Activated CD4-positive, CD25-positive, alpha-beta regulatory T cell (primary cell): ENCODE results near the gene PAEP.
"Not testable (repeated sequence)": the region's sequence is repeated elsewhere in the genome, so short reads cannot be mapped to it uniquely, and the experiment has no call there.

ENCODE experiments used
- DNase-seq, 4 experiments: peaks; one replicate each; lab custom pipeline; 2025; lab: John Stamatoyannopoulos, UW

PAEP gene

DNA sequence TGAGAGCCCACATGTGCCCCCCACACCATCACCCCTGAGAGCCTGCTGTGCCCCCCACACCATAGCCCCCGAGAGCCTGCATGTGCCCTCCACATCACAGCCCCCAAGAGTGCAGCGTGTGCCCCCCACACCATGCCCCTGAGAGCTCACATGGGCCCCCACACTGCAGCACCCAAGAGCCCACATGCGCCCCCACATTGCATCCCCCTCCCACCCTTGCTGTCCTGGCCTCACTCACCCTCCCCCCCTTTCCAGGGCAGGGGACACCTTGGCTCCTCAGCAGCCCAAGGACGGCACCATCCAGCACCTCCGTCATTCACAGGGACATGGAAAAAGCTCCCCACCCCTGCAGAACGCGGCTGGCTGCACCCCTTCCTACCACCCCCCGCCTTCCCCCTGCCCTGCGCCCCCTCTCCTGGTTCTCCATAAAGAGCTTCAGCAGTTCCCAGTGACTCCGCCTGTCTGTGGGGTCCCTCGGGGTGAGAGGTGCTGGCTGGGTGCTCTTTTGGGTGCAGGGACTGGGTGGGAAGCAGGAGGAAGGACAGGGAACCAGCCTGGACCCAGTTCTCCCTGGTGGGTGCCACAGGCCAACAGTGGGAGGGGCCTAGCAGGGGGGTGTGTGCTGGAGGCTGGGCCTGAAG is 35.3 kb upstream of the PAEP start:
- no peak for DNase-seq

DNA sequence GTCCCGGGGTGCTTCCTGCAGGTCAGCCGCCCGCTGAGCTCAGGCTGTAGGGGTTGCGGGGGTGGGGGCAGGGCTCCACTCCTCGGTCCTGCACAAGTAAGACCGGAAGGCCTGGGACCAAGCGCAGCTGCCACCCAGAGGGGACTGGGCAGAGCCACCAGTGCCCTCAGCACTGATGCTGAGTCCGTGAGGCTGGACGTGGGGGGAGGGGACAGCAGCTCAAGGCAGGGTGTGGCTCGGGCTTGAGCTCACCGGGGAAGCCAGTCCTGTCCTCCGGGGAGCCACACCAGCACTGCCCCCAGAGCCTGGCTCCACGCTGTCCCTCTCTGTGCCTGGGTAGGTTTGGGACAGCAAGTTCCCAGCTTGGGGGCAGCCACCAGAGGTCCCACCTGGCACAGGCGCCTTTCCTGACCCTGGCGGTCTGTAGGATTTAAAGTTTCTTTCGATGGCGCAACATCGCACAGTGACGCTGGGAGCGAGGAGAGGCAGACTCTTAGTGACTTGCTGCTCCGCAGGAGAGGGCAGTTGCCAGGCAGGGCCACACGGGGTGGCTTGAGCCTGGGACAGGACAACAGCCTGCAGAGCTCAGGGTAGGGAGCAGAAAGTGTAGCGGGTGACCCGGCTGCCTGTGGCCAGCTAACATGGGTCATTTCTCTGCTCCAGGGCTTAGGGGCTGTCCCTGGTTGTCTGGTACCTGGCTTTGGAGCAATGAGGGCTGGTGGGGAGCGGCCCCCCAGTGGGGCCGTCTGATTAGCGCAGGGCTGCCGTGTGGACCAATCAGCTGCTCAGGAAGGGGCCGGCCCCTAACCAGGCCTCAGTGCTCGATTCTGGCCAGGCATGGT is 34.6 kb upstream of the PAEP start:
- DNase-seq = no peak

DNA sequence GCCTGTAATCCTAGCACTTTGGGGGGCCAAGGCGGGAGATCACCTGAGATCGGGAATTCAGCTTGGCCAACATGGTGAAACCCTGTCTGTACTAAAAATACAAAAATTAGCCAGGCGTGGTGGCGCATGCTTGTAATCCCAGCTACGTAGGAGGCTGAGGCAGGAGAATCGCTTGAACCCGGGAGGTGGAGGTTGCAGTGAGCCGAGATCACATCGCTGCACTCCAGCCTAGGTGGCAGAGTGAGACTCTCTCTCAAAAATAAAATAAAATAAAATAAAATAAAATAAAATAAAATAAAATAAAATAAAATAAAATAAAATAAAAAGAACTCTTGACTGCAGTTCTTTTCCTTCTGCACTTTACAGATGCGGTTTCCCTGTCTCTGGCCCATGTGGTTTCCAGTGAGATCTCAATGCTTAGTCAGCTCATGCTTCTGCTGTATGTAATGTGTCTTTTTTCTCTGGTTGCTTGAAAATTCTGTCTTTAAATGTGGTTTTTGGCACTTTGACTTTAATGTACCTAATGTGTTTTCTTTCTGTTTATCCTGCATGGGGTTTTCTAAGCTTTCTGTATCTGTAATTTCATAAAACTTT is 32.6 kb upstream of the PAEP start:
- not testable (repeated sequence) for DNase-seq

DNA sequence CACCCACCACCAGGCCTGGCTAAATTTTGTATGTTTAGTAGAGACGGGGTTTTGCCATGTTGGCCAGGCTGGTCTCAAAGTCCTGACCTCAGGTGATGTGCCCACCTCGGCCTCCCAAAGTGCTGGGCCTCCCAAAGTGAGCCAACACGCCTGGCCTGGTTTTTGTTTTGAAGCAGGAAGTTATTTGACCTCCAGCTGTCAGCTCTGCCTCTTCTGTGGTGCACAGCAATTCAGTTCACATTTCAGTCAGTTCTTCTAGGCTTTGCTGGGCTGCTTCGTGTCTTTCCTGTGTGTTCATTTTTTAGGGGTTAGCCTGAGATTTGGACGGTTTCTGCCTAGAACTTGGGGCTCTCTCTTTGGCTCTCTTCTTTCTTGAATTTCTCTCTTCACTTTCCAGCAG is 31.4 kb upstream of the PAEP start:
- DNase-seq = no peak

DNA sequence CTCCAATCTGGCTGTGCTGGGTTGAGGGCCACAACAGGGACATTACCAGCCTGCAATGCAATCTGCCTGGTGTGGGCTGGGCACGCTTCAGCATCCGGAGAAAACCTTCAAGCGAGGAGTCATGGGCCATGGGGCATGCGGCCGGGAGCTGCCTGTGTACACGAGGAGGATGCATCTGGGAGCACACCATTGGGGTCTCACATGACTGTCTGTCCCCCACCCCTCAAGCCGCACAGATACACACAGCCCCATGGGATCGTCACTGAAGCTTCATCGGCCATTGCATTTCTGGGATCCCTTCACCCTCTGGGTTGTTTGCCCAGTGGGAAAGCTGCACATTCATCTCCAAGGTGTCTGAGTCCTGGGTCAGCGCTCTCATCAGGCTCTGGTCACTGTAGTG is 30.5 kb upstream of the PAEP start:
- no peak for DNase-seq

DNA sequence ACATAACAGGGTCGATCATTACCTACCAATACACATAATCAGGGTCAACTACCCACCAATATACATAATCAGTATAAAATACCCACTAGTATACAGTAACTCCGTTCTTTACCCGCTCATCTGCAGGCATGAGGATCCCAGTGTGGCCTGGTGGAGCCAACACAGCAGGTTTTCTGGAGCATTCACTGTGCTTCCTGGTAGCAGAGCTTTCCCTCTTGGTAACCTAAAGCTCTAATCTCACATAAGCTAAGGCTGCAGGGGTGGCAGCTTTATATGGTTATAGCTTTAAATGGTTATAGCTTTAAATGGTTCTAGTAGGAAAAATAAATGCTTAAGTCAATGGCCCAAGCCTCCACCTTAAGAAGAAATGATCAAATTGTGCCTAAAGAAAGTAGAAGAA is 28.4 kb upstream of the PAEP start:
- DNase-seq = no peak

DNA sequence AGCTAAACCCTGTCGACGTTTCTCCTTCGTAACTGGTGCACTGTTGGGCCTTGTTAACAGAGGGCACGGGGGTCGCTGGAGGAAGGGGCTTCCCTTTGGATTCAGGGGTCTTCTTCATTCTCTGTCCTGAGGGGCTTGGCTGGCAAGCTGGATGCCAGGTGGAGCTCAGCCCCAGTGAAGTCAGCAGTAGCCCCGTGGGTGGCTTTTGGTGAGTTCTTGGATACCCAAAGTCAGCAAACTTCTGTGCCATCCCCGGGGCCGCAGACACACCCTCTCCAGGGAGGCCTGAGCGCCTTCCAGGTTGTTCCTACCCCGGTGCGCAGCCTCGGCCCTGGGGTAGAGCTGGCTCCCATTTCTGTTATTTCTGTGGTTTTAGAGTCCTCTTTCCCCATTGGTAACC is 27.9 kb upstream of the PAEP start:
- no peak for DNase-seq

DNA sequence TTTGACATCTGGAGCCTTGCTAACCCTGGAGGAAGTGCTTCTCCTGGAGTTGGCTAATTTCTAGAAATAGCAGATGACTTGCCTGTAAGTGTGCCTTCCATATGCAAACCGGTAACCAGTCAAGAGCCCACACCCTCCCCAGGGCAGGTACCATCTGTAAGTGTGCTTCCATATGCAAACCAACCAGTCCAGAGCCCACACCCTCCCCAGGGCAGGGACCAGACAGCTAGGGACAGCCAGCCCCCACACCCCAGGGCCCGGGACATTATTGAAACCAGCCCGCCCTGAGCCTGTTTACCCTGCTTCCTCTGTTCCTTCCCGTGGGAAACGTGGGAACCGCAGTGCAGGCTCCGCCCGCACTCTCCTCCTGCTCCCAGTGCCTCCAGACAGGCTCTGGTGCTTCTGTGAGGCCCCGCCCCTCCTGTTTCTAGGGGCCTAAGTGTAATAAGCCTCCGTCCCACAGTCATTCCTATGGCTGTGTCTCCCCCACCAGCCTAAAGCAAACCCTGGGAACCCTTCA is 27.3 kb upstream of the PAEP start:
- DNase-seq = not testable (repeated sequence)

DNA sequence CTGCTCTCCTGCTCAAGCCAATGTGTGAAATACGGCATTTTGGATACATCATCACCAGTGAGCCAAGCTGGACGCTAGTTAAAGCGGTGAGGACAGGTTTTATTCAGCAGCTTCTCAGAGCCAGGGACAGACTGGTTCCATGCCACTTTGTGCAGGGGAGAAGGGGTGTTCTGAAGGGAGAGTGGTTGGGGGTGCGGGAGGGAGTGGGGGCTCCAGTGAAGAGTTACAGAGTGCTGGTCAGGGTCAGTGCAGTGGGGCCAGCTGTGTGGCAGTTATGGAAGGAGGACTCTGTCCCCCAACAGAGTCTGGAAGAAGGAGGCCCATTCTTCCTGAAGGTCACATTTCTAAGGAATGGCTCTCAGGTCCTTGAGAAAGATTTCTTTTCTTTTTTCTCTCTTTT is 26.7 kb upstream of the PAEP start:
- DNase-seq = not testable (repeated sequence)

DNA sequence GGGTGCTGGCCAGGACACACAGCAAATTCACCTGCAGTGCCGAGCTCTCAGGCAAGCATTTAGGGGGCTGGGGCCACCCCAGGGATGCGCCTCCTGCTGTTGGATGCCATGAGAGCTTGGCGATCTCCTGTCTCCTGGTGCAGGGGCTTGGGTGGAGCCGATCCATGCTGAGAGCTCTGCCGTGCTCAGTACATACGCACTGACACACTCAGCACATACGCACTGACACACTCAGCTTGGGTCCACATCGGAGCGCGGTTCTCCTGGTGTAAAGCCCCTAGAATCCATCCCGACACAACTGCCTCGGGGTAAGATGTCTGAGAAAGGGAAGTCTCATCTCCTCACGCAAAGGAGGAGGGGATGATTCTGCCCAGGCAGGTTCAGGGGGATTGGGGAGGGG is 25.9 kb upstream of the PAEP start:
- DNase-seq = not testable (repeated sequence)

DNA sequence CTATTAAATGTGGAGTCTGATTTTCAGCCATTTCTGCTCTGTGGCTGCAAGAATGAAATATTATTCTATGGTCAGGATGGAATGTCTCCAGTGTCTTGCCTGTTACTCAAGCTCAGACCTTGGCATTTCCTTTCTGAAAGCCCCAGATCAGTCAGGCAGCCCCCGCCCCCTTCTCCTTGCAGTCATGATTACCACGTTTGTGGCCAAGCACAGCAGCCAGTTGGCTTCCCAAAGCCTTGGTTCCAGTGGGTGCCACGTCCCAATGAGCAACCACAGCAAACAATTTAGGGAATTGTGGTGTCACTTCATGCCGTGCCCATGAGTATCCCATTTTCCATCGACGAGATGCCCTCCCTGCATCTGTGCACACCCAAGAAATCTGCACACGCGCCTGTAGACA is 25.3 kb upstream of the PAEP start:
- no peak for DNase-seq

DNA sequence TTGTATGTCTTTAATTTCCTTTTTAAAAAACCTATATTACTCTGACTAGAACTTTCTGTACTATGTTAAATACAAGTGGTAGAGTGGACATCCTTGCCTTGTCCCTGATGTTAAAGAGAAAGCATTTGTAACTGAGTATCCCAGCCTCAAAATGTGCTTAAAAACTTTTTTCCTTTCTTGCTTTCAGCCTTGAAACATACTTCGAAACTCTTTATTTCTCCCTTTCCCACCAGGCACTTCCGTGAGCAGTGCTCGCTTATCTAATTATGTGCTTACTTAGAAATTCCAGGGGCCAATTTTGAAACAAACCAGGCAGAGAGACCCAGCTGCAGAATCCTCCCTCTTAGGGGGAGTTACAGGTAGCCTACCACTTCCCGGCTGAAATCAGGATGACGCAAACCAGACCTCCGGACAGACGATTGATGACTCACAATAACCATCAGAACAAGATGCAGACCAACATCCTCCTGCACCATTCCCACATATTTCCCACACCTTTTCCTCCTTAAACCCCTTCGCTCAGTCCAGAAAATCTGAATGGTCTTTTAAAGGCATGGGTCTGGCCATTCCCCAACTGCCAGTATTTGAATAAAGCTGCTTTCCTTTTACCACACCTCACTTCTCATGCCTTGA is 18.2 kb upstream of the PAEP start:
- DNase-seq = not testable (repeated sequence)

DNA sequence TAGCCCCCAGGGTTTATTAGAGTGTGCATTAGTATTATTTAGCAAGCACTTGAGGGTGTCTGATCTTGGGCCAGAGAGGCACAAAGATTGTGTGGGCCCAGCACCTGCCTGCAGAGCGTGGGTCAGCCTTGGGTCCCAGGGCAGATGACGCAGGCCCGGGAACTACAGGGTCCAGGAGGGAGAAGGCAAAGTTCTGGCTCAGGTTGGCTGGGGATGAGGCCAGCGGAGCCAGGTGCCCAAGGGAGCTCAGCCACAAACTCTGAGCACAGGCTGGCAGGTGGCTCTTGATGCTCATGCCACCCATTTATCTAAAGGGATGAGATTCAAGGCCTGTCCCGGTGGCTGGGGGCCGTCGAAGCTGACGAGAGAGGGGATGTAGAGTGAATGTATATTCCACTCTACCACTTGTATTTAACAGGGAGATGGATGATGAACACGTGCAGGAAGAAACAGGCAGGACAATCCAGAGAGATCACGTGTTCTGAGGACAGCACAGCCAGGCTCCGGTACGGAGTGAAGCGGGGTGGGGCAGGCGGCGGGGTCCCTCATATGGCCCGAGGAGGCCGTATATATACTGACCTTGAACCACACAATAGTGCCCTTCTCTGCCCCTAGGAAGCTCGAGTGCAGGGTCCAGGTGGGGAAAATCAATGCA is 16.4 kb upstream of the PAEP start:
- no peak for DNase-seq

DNA sequence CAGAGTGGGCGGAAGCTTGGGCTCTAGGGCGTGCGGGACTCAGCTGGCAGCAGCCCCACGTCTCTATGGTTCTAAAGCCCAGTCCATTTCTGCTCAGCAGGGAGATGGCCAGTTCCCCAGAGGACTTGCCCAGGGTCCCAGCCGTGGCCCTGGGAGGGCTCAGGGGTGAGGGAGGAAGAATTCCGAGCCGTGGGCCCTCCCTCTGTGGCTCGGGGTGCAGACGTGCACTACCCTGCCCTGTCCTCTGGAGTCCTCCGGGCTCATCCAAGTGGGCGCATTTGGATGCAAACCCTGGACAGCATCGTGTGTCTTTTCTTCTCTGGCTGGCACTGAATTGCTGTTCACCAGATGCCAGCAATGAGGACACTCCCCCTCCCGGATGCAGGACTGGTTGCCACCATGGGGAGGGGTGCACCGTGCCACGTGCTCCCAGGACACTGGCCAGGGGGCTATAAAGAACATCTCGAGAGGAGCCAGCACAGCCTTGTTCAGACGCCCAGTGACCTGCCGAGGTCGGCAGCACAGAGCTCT is 15.8 kb upstream of the PAEP start, which contains the start of gene OBP2A:
TSS of gene OBP2A (plus strand) at position 481 of the 531 bp plus-strand sequence. CDS start 55 bp downstream, outside the sequence.
- not testable (repeated sequence) for DNase-seq

DNA sequence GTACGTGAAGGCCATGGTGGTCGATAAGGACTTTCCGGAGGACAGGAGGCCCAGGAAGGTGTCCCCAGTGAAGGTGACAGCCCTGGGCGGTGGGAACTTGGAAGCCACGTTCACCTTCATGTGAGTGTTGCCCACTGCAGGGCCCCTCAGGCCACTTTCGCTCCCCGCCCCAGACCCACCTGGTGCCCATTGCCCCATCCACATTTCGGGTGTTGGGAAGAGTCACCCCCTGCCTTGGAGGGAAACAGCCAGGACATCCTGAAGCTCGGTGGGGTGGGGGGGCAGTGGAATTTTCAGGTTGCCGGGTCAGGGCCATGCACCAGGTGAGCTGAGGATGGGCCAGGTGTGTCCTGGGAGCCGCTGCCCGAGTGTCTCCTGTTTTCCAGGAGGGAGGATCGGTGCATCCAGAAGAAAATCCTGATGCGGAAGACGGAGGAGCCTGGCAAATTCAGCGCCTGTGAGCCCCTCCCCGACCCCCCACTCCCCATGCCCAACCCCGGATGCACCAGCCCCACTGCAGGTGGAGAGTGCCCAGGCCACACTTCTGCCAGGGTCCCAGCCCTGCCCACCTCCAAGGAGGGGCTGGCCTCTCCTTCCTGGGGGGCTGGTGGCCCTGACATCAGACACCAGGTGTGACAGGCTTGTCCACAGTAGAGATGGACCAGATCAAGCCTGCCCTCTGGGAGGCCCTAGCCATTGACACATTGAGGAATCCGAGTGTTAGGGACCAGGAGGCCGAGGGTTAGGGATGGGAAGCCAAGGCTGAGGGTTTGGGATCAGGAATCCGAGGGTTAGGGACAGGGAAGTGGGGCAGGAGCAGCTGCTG is 14.6 kb upstream of the PAEP start:
- DNase-seq = not testable (repeated sequence)

DNA sequence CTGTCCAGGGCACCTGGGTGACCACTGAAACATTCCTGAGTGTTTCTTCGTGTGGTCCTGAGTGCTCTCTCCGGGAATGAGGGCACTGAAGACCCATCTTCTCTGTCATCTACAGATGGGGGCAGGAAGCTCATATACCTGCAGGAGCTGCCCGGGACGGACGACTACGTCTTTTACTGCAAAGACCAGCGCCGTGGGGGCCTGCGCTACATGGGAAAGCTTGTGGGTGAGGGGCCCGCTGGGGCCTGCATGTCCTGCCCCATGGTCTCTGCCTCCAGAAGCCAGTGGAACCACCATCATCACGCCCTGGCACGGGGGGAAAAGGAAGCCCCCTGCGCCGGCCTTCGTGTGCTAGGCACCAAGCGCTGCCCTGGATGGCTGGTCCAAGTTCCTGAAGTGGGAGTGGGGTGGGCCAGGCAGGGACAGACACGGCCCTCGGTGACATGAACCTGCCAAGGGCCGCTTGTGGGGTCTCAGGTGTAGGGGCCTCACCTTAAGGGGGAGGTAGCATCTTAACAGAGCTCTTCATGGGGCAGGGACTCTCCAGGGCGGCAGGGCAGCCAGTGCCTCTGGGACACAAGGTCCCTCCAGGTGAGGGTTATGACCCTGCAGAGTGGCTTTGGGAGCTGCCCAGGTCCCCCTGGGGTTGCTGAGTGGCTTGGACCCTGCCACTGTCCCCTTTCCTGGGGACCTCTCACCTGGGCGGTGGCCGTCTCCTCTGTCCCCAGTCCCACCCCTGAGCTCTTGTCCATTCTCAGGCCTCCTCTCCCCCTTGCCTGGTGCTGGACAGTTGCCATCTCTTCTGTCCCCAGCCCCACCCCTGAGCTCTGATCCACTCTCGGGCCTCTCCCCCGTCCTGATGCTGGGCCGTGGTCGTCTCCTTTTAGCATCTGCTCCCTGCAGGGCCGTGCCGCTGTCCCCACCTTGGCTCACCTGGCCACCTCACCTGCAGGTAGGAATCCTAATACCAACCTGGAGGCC is 13.5 kb upstream of the PAEP start:
- no peak for DNase-seq

DNA sequence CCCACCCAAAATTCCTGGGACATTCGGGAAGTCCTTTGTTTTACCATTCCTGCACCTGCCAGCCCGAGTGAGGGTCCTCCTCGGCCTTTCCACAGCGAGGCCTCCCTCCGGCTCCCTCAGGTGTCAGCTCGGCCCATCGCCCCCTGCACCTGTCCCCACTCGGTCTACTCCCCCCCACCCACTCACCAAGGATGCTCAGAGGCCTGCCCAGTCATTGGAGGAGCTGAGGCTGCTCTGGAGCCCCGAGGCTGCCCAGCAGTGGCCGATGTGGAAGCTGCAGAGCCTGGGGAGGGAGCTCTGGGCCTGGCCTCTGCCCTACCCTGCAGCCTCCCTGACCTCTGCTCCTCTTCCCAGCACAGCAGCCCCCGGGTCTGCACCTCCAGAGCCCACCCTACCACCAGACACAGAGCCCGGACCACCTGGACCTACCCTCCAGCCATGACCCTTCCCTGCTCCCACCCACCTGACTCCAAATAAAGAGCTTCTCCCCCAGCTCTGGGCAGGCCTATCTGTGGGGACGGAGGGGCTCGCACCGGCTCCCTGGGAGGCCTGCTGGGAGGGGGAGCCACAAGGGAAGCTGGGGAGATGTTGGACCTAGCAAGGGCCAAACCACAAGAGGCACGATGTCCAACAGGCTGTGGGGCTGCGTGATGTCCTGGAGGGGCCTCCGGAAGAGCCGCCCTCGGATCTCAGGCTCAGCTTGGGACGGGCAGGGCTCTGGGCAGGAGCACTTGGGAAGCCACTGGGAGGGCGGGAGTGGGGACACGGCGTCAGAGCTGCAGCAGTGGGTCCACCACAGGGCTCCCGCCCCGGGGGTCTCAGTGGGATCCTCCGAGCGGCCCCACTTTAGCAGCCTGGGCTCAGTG is 11.8 kb upstream of the PAEP start:
- not testable (repeated sequence) for DNase-seq

DNA sequence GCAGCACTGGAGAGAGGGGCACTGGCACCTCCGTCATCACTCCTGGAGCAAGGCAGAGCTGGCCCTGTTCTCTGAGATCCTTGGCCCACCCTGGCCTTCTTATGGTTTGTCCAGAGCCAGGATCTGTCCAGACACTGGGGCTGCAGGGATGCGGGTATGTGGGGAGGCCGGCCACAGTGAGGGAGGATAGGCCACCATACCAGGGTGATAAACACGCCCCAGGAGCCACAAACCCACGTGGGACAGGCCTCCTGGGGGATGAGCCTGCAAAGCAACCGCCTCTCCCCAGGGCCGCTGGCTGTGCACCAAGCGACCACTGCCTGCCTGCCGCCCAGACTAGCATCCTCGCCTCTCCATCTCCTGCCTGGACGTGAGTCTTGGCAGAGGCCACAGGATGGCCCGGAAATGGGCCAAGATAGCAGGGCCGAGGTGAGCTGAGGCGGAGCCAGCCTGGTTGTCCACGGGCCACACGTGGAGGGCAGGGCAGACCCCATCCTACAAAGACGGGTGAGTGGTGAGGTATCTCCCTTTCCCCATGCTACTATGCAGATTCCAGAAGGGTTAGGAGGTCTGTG is 11.1 kb upstream of the PAEP start:
- DNase-seq = no peak
